Loucy (cell line): ENCODE measurements around the gene CFAP20DC.
"Not testable (repeated sequence)": the region's sequence is repeated elsewhere in the genome, so short reads cannot be mapped to it uniquely, and the experiment has no call there.

Experiments used
- H2AFZ ChIP-seq: fragments of 200-600 bp; sonication (generic); 2 replicates; pipeline ENCODE4 v1.6.0; 2016; ENCODE audit warnings: antibody characterized with exemption, mild to moderate bottlenecking, low read length, moderate library complexity
- H3F3A ChIP-seq: fragments of 200-600 bp; 2 replicates; pipeline ENCODE4 v1.6.0; 2016; ENCODE audit warnings: antibody characterized with exemption, low read depth, mild to moderate bottlenecking
- H3K27me3 ChIP-seq: fragments of 200-600 bp; sonication (generic); 2 replicates; pipeline ENCODE4 v1.6.1; 2014; ENCODE audit warnings: low read length, mild to moderate bottlenecking; ENCODE audit not compliant: insufficient read depth, poor library complexity, severe bottlenecking
- H3K36me3 ChIP-seq: fragments of 200-600 bp; sonication (generic); 2 replicates; pipeline ENCODE4 v1.6.1; 2016; ENCODE audit warnings: low read length; ENCODE audit not compliant: insufficient read depth
- H3K4me1 ChIP-seq: fragments of 200-600 bp; sonication (generic); 2 replicates; pipeline ENCODE4 v1.5.1; 2014; ENCODE audit warnings: low read length, mild to moderate bottlenecking; ENCODE audit not compliant: insufficient read depth, poor library complexity, severe bottlenecking
- H3K4me2 ChIP-seq: fragments of 200-600 bp; sonication (generic); 2 replicates; pipeline ENCODE4 v1.6.0; 2014; ENCODE audit warnings: antibody characterized with exemption, low read length, low read depth, mild to moderate bottlenecking; ENCODE audit not compliant: poor library complexity, severe bottlenecking
- H3K4me3 ChIP-seq: fragments of 200-600 bp; sonication (generic); 2 replicates; pipeline ENCODE4 v1.5.1; 2014; ENCODE audit warnings: low read length, mild to moderate bottlenecking, mixed read lengths; ENCODE audit not compliant: poor library complexity, severe bottlenecking
- H3K79me2 ChIP-seq: fragments of 200-600 bp; sonication (generic); 2 replicates; pipeline ENCODE4 v1.6.1; 2014; ENCODE audit warnings: low read length; ENCODE audit not compliant: insufficient read depth
- H3K9ac ChIP-seq: fragments of 200-600 bp; sonication (generic); 2 replicates; pipeline ENCODE4 v1.6.0; 2014; ENCODE audit warnings: mild to moderate bottlenecking, low read depth, low read length, moderate library complexity; ENCODE audit not compliant: poor library complexity, severe bottlenecking
- H3K9me2 ChIP-seq: fragments of 200-600 bp; sonication (generic); replicated peaks from 2 replicates; pipeline ENCODE4 v1.6.1; 2016; ENCODE audit warnings: low read depth, low read length, mixed read lengths
- H3K9me3 ChIP-seq: fragments of 200-600 bp; sonication (generic); 2 replicates; pipeline ENCODE4 v1.6.1; 2014; ENCODE audit warnings: mild to moderate bottlenecking, antibody characterized with exemption, low read length, low read depth; ENCODE audit not compliant: insufficient read depth
- H4K20me1 ChIP-seq: fragments of 200-600 bp; sonication (generic); 2 replicates; pipeline ENCODE4 v1.6.0; 2014; ENCODE audit warnings: antibody characterized with exemption, low read length, mild to moderate bottlenecking; ENCODE audit not compliant: insufficient read depth, poor library complexity, severe bottlenecking
- CTCF ChIP-seq: fragments of 200-600 bp; sonication (generic); conservative IDR thresholded peaks from 2 replicates; pipeline ENCODE4 v1.5.1; 2014; ENCODE audit warnings: mild to moderate bottlenecking, antibody characterized with exemption, low read length
- EZH2phosphoT487 ChIP-seq: fragments of 200-600 bp; IDR thresholded peaks from 2 replicates; pipeline ENCODE4 v1.6.1; 2018; ENCODE audit warnings: antibody characterized with exemption, mild to moderate bottlenecking, moderate library complexity, borderline replicate concordance

The CFAP20DC gene

DNA sequence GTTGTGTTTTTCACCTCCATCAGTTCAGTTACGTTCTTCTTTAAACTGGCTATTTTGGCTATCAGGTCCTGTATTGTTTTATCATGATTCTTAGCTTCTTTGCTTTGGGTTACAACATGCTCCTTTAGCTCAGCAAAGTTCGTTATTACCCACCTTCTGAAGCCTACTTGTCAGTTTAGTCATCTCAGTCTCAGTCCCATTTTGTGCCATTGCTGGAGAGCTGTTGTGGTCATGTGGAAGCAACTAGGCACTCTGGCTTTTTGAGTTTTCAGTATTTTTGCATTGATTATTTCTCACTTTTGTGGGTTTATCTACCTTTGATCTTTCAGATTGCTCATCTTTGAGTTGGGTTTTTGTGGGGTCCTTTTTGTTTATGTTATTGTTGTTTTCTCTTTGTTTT lies 151.3 kb downstream of the CFAP20DC start:
- peak overlapping the region; percentile 76 for H3K9ac ChIP-seq
- no peak for TF ChIP-seq CTCF
- no peak for TF ChIP-seq EZH2phosphoT487
- no peaks in the 10 kb centered on the region for H3K9me2 ChIP-seq
- H3K36me3 ChIP-seq, result no peaks in the 10 kb centered on the region
- peaks cover 42% of the 10 kb centered on the region for H3K4me1 ChIP-seq
- H3K9me3 ChIP-seq, result peaks cover 15% of the 10 kb centered on the region; the same call in 1 of the 2 replicates
- H4K20me1 ChIP-seq, result no peaks in the 10 kb centered on the region
- H3K4me2 ChIP-seq, result peak overlapping the region; percentile 86
- no peaks in the 10 kb centered on the region for H3F3A ChIP-seq
- no peaks in the 10 kb centered on the region for H3K27me3 ChIP-seq
- peak overlapping the region; percentile 68 for H3K4me3 ChIP-seq
- H3K79me2 ChIP-seq, result no peaks in the 10 kb centered on the region
- H2AFZ ChIP-seq, result 0 out of 2 replicates have a peak overlapping the region, but pooled peaks have one; percentile 52

DNA sequence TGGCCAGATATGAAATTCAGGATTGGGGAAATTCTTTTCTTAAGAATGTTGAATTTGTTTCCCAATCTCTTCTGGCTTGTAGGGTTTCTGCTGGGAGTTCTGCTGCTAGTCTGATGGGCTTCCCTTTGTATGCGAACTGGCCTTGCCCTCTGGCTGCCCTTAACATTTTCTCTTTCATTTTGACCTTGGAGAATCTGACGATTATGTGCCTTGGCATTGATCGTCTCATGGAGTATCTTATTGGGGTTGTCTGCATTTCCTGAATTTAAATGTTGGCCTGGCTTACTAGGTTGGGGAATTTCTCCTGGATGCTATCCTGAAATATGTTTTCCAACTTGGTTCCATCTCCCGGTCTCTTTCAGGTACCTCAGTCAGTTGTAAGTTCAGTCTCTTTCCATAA lies 152.2 kb downstream of the CFAP20DC start:
- Histone ChIP-seq H3K9me2 (no peaks in the 10 kb centered on the region), H3K9ac (peak overlapping the region; percentile 42), H3K79me2 (no peaks in the 10 kb centered on the region), H3K4me2 (peak overlapping the region; percentile 86), H3K4me3 (no peak overlapping the region), H3K36me3 (no peaks in the 10 kb centered on the region), H3K27me3 (no peaks in the 10 kb centered on the region), H3K9me3 (peaks cover 12% of the 10 kb centered on the region; the same call in 1 of the 2 replicates), H2AFZ (peak overlapping the region; percentile 28; the same call in 1 of the 2 replicates), H3F3A (no peaks in the 10 kb centered on the region), H3K4me1 (peaks cover 42% of the 10 kb centered on the region), H4K20me1 (no peaks in the 10 kb centered on the region)
- TF ChIP-seq EZH2phosphoT487, result no peak
- TF ChIP-seq CTCF, result no peak

DNA sequence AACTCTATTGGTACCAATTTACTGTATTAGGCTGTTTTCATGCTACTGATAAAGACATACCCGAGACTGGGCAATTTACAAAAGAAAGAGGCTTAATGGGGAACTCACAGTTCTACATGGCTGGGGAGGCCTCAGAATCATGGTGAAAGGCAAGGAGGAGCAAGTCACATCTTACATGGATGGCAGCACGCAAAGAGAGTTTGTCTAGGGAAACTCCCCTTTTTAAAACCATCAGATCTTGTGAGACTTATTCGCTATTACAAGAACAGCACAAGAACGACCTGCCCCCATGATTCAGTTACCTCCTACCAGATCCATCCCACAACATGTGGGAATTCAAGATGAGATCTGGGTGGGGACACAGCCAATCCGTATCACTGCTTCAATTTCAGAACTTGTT lies 154.1 kb downstream of the CFAP20DC start:
- H3F3A ChIP-seq, H3K27me3 ChIP-seq, H3K36me3 ChIP-seq, H3K9me2 ChIP-seq, H3K4me3 ChIP-seq, H4K20me1 ChIP-seq, H2AFZ ChIP-seq, H3K4me2 ChIP-seq, H3K79me2 ChIP-seq, H3K9ac ChIP-seq: not testable (repeated sequence)
- peaks cover 41% of the 10 kb centered on the region for H3K4me1 ChIP-seq
- peaks cover 12% of the 10 kb centered on the region; the same call in 1 of the 2 replicates for H3K9me3 ChIP-seq

DNA sequence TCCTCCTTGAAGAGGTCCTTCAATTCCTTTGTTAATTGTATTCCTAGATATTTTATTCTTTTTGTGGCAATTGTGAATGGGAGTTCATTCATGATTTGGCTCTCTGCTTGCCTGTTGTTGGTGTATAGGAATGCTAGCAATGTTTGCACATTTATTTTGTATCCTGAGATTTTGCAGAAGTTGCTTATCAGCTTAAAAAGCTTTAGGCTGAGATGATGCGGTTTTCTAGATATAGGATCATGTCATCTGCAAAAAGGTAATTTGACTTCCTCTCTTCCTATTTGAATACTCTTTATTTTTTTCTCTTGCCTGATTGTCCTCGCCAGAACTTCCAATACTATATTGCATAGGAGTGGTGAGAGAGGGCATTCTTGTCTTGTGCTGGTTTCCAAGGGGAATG lies 157.3 kb downstream of the CFAP20DC start:
- H4K20me1 ChIP-seq, result not testable (repeated sequence)

More for the DNA sequence above, 157.3 kb downstream of the CFAP20DC start:
- Histone ChIP-seq H3K9me3 (peaks cover 12% of the 10 kb centered on the region; the same call in 1 of the 2 replicates), H3K4me1 (peaks cover 16% of the 10 kb centered on the region)
- not testable (repeated sequence) for H2AFZ ChIP-seq, H3K9me2 ChIP-seq, H3K36me3 ChIP-seq, H3K9ac ChIP-seq, H3K4me2 ChIP-seq, H3K27me3 ChIP-seq, H3K4me3 ChIP-seq, H3F3A ChIP-seq, H3K79me2 ChIP-seq
